Stomach (tissue), 4 donors: ENCODE data around the gene SEPTIN6.

ENCODE experiments used
- EP300 ChIP-seq: sonication (generic); formaldehyde crosslinking; IDR thresholded peaks from one replicate; pipeline ENCODE4 v1.6.1; 2017; ENCODE audit warnings: antibody characterized with exemption
- POLR2A ChIP-seq, 4 donors: fragments of 450-650 bp; IDR thresholded peaks; one replicate each; pipeline ENCODE4 v1.6.1; 2016; ENCODE audit warnings: antibody characterized with exemption in 4 of 4, control low read depth in 2 of 4, mild to moderate bottlenecking in 1 of 4, moderate library complexity in 1 of 4
- POLR2AphosphoS5 ChIP-seq, 3 donors: sonication (generic); formaldehyde crosslinking; IDR thresholded peaks; one replicate each; pipeline ENCODE4 v1.6.1; 2016; ENCODE audit warnings: antibody characterized with exemption in 3 of 3
- TF ChIP-seq, protein P1 (sequence below), 7 experiments: fragments of 450-650 bp in 4 of 7; fragments of 200-600 bp in 3 of 7; sonication (generic) in 3 of 7; IDR thresholded peaks; one replicate each; pipeline ENCODE4 v1.5.1; 2016 to 2019; ENCODE audit warnings: antibody characterized with exemption in 7 of 7, control low read depth in 2 of 7, mild to moderate bottlenecking in 1 of 7

DNA sequence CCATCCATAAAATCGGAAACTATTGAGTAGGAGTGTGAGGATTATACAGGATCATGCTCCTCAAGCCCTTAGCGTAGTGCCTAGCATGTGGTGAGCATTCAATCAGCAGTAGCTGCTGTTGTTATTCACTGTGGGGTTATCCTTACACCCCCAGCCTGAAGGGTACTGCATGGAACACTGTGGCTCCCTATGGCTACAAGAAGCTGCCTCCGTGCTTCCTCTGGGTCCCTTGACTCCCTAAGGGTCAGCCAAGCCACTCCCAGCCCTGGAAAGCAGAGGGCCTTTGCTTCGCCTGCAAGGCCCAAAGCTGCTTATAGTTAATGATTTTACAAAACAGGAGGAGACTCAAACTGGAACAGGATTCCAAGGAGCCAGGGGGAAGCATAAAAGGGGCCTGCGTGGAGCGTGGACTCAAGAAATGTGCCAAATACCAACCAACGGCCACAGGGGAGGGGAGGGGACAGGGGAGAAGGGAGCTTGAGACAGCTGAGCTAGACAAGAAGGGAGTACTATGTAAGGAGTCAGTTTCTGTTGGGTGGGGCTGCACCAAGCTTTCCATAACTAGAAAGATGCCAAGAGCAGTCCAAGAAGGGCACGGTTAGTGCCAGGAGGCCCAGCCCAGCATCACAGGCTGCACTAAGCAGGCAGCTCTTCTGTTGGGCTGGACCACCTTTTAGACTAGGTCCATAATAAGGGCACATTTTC, 15.9 kb downstream of the SEPTIN6 start:
- TF ChIP-seq POLR2AphosphoS5 (IDR thresholded peaks at IDR 0.05) (no peak), EP300 (no peak), POLR2A (IDR thresholded peaks at IDR 0.05) (no peak)
- TF ChIP-seq, protein P1, sequence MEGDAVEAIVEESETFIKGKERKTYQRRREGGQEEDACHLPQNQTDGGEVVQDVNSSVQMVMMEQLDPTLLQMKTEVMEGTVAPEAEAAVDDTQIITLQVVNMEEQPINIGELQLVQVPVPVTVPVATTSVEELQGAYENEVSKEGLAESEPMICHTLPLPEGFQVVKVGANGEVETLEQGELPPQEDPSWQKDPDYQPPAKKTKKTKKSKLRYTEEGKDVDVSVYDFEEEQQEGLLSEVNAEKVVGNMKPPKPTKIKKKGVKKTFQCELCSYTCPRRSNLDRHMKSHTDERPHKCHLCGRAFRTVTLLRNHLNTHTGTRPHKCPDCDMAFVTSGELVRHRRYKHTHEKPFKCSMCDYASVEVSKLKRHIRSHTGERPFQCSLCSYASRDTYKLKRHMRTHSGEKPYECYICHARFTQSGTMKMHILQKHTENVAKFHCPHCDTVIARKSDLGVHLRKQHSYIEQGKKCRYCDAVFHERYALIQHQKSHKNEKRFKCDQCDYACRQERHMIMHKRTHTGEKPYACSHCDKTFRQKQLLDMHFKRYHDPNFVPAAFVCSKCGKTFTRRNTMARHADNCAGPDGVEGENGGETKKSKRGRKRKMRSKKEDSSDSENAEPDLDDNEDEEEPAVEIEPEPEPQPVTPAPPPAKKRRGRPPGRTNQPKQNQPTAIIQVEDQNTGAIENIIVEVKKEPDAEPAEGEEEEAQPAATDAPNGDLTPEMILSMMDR (IDR thresholded peaks at IDR 0.05), result no peak
